HCT116 (cell line): Measurements from ENCODE around the gene KAT6B. TPM values are rescaled to one million over a fixed set of nuclear protein-coding genes. Genes with fewer than 3 reads are reported as not detected.
A peak's percentile ranks its signal among the peaks of the same experiment; 100 is the strongest.

Source experiments
- ATAC-seq: fragments of 200-7000 bp; cut with Tn5 transposase; 2 replicates; pipeline ENCODE4 v1.9.1; 2020; ENCODE audit warnings: mild to moderate bottlenecking, moderate library complexity
- BruUV-seq: library from RNA; stranded (reverse); fragments of 400-500 nt; replicated peaks from 2 replicates; lab custom pipeline; 2021; lab: Mats Ljungman, UMichigan
- CTCF ChIA-PET: fragments of 300-600 bp; sonication (Branson Sonifier 250); formaldehyde crosslinking; loops from one replicate; lab custom pipeline; 2021; ENCODE audit warnings: antibody characterized with exemption; lab: Charles Lee
- POLR2A ChIA-PET: fragments of 300-600, 350-600 bp; sonication (Branson Sonifier 250); formaldehyde crosslinking; loops from one replicate; lab custom pipeline; 2021; ENCODE audit warnings: antibody characterized with exemption; lab: Charles Lee
- RAD21 ChIA-PET, 2 experiments: fragments of 300-600 bp; sonication (Branson Sonifier 250); formaldehyde crosslinking; loops; one replicate each; lab custom pipeline; 2023; ENCODE audit warnings: low total read pairs in 2 of 2; ENCODE audit not compliant: uncharacterized antibody in 2 of 2, unreplicated experiment in 2 of 2, low non-redundant PET in 1 of 2; lab: Charles Lee
- DNase-seq: peaks from one replicate; pipeline ENCODE4 v3.0.0-alpha.2; 2010; ENCODE audit warnings: low read depth, low spot score
- H2AFZ ChIP-seq: fragments of 200-600 bp; shearing (Covaris generic), sonication (generic); 2 replicates; pipeline ENCODE4 v1.6.1; 2017; ENCODE audit warnings: low read depth, mixed run types, mixed read lengths, antibody characterized with exemption, low read length; ENCODE audit not compliant: poor library complexity, severe bottlenecking
- H3K27ac ChIP-seq: 2 replicates; pipeline ENCODE4 v1.5.1; 2012; ENCODE audit warnings: low read depth, low read length
- H3K27me3 ChIP-seq: fragments of 200-600 bp; sonication (generic); 2 replicates; pipeline ENCODE4 v1.6.1; 2016; ENCODE audit warnings: mixed run types, low read length, mixed read lengths; ENCODE audit not compliant: insufficient read depth
- H3K36me3 ChIP-seq, 2 experiments: fragments of 200-500 bp in 1 of 2; fragments of 200-600 bp in 1 of 2; sonication (Bioruptor generic) in 1 of 2; sonication (generic) in 1 of 2; 2 replicates each; pipeline versions ENCODE4 v1.5.1 to v1.6.1; 2014 to 2016; ENCODE audit warnings: low read length in 2 of 2, inconsistent platforms in 1 of 2, mixed read lengths in 1 of 2, mixed run types in 1 of 2; ENCODE audit not compliant: insufficient read depth in 2 of 2, control insufficient read depth in 1 of 2
- H3K4me1 ChIP-seq, 2 experiments: fragments of 200-600 bp in 1 of 2; sonication (generic) in 1 of 2; 2 replicates each; pipeline versions ENCODE4 v1.5.1 to v1.6.1; 2012 to 2017; ENCODE audit warnings: low read length in 2 of 2, inconsistent platforms in 1 of 2, mild to moderate bottlenecking in 1 of 2, mixed read lengths in 1 of 2, mixed run types in 1 of 2, moderate library complexity in 1 of 2; ENCODE audit not compliant: insufficient read depth in 2 of 2, control insufficient read depth in 1 of 2
- H3K4me2 ChIP-seq: fragments of 200-600 bp; sonication (generic); 2 replicates; pipeline ENCODE4 v1.6.1; 2017; ENCODE audit warnings: mixed run types, low read length, mixed read lengths
- H3K4me3 ChIP-seq, 2 experiments: fragments of 200-600 bp in 1 of 2; sonication (generic) in 1 of 2; replicated peaks in 1 of 2; 2 replicates each; pipeline ENCODE4 v1.5.1; 2011 to 2016; ENCODE audit warnings: low read length in 2 of 2, control low read depth in 1 of 2, low read depth in 1 of 2, mild to moderate bottlenecking in 1 of 2, mixed read lengths in 1 of 2, mixed run types in 1 of 2
- H3K79me2 ChIP-seq: fragments of 200-600 bp; sonication (generic); 2 replicates; pipeline ENCODE4 v1.6.1; 2017; ENCODE audit warnings: mild to moderate bottlenecking, mixed run types, low read length, moderate library complexity, mixed read lengths; ENCODE audit not compliant: insufficient read depth
- H3K9ac ChIP-seq: fragments of 200-600 bp; sonication (generic); 2 replicates; pipeline ENCODE4 v1.6.1; 2016; ENCODE audit warnings: low read length, mixed read lengths
- H3K9me2 ChIP-seq: fragments of 200-600 bp; sonication (generic), shearing (Covaris generic); 2 replicates; pipeline ENCODE4 v1.6.1; 2017; ENCODE audit warnings: mixed run types, mild to moderate bottlenecking, moderate library complexity; ENCODE audit not compliant: insufficient read depth
- H3K9me3 ChIP-seq, 2 experiments: fragments of 200-500 bp in 1 of 2; fragments of 200-600 bp in 1 of 2; sonication (Bioruptor generic) in 1 of 2; sonication (generic) in 1 of 2; 2 replicates each; pipeline ENCODE4 v1.6.1; 2014 to 2017; ENCODE audit warnings: low read length in 2 of 2, mixed read lengths in 2 of 2, inconsistent platforms in 1 of 2, low read depth in 1 of 2, mild to moderate bottlenecking in 1 of 2, mixed run types in 1 of 2, moderate library complexity in 1 of 2; ENCODE audit not compliant: control insufficient read depth in 1 of 2, insufficient read depth in 1 of 2
- H4K20me1 ChIP-seq: fragments of 200-600 bp; sonication (generic), shearing (Covaris generic); 2 replicates; pipeline ENCODE4 v1.6.1; 2017; ENCODE audit warnings: mixed run types, mild to moderate bottlenecking, moderate library complexity; ENCODE audit not compliant: insufficient read depth
- EGR1 ChIP-seq: IDR thresholded peaks from 2 replicates; pipeline ENCODE4 v1.6.1; 2012; ENCODE audit warnings: low read depth
- ELF1 ChIP-seq: IDR thresholded peaks from 2 replicates; pipeline ENCODE4 v1.6.1; 2012; ENCODE audit warnings: low read depth, borderline replicate concordance
- EZH2 ChIP-seq: fragments of 200-600 bp; sonication (generic); IDR thresholded peaks from 2 replicates; pipeline ENCODE4 v1.6.1; 2017; ENCODE audit warnings: antibody characterized with exemption, mixed run types
- FOSL1 ChIP-seq: IDR thresholded peaks from 2 replicates; pipeline ENCODE4 v1.6.1; 2012; ENCODE audit warnings: low read depth
- POLR2AphosphoS5 ChIP-seq: IDR thresholded peaks from 2 replicates; pipeline ENCODE4 v1.6.1; 2011; ENCODE audit warnings: mild to moderate bottlenecking, low read depth, low read length, moderate library complexity
- RAD21 ChIP-seq: IDR thresholded peaks from 2 replicates; pipeline ENCODE4 v1.6.1; 2012; ENCODE audit warnings: low read depth, mild to moderate bottlenecking
- SIN3A ChIP-seq: IDR thresholded peaks from 2 replicates; pipeline ENCODE4 v1.6.1; 2012; ENCODE audit warnings: low read depth
- YY1 ChIP-seq: IDR thresholded peaks from 2 replicates; pipeline ENCODE4 v1.6.1; 2011; ENCODE audit warnings: low read length, low read depth, moderate library complexity, mild to moderate bottlenecking; ENCODE audit not compliant: insufficient replicate concordance; ENCODE audit errors: extremely low read depth
- ZBTB33 ChIP-seq: IDR thresholded peaks from 2 replicates; pipeline ENCODE4 v1.6.1; 2011; ENCODE audit warnings: mild to moderate bottlenecking, low read length, moderate library complexity; ENCODE audit not compliant: insufficient replicate concordance; ENCODE audit errors: extremely low read depth
- ZFX ChIP-seq: fragments of 450-650 bp; IDR thresholded peaks from 2 replicates; pipeline ENCODE4 v1.6.1; 2017
- intact Hi-C: fragments of 100-400 bp; cut with micrococcal nuclease; formaldehyde crosslinking; loops from 2 replicates; pipeline ENCODE4 v1.10.0; 2022
- total RNA-seq: library from RNA; stranded (reverse); gene quantifications from one replicate; pipeline ENCODE4 v1.2.1, GENCODE V29; 2021; ENCODE audit not compliant: unreplicated experiment

The KAT6B gene
- total RNA-seq, 1 experiment from 2014 or later, result 17.8 TPM

- ChIA-PET POLR2A (no interaction called here), CTCF (no interaction called here), RAD21 (no interaction called here)
- no peak overlapping the region for H3K4me2 ChIP-seq
- no peak overlapping the region for H2AFZ ChIP-seq
- intact Hi-C loops, result no loop called here
- no peak overlapping the region for H3K4me3 ChIP-seq
- BruUV-seq, result TSS peak; percentile 2
- no peak for TF ChIP-seq EZH2
- no peak for TF ChIP-seq ELF1
- TF ChIP-seq POLR2AphosphoS5, result no peak
- TF ChIP-seq ZBTB33, result no peak
- no peak for TF ChIP-seq RAD21
- no peak for TF ChIP-seq ZFX
- TF ChIP-seq FOSL1, result no peak
- TF ChIP-seq EGR1, result no peak
- TF ChIP-seq YY1, result no peak
- no peak for TF ChIP-seq SIN3A
- peaks cover 8 to 12% of the 10 kb centered on the region in 2 experiments for H3K4me1 ChIP-seq
- H3K36me3 ChIP-seq, result no peaks in the 10 kb centered on the region
- no peaks in the 10 kb centered on the region for H4K20me1 ChIP-seq
- H3K27ac ChIP-seq, result no peak overlapping the region
- no peaks in the 10 kb centered on the region for H3K27me3 ChIP-seq
- H3K9ac ChIP-seq, result no peak overlapping the region
- no peaks in the 10 kb centered on the region for H3K9me3 ChIP-seq
- DNase-seq (no peak), ATAC-seq (no peak)
- peaks cover 21% of the 10 kb centered on the region for H3K79me2 ChIP-seq
- H3K9me2 ChIP-seq, result no peaks in the 10 kb centered on the region
Observed at GRCh38 chr10:74831518-74832120, 5.2 kb downstream of the KAT6B start.
